IMR-90 (cell line): ENCODE measurements around the gene DHRSX. TPM values are rescaled to one million over a fixed set of nuclear protein-coding genes. Genes with fewer than 3 reads are reported as not detected.

ENCODE experiments used
- ATAC-seq: fragments of 200-7000 bp; cut with Tn5 transposase; 2 replicates; pipeline ENCODE4 v1.9.1; 2020; ENCODE audit warnings: low read depth, mild to moderate bottlenecking, moderate library complexity
- BruUV-seq: library from RNA; stranded (reverse); fragments of 400-500 nt; replicated peaks from 2 replicates; lab custom pipeline; 2021; lab: Mats Ljungman, UMichigan
- CTCF ChIA-PET: fragments of 300-600 bp; formaldehyde crosslinking; extraction: SDS; loops from one replicate; lab custom pipeline; 2021; ENCODE audit warnings: antibody characterized with exemption; lab: Yijun Ruan, JAX
- POLR2A ChIA-PET: fragments of 300-600 bp; sonication (Branson Sonifier 250); formaldehyde crosslinking; loops from one replicate; lab custom pipeline; 2022; ENCODE audit warnings: antibody characterized with exemption; ENCODE audit not compliant: unreplicated experiment; lab: Charles Lee
- DNase-seq: peaks from one replicate; pipeline ENCODE4 v3.0.0; 2013
- H2AFZ ChIP-seq: replicated peaks from 2 replicates; pipeline ENCODE3; 2013; ENCODE audit warnings: low read length, mild to moderate bottlenecking; ENCODE audit not compliant: poor library complexity
- H2AK5ac ChIP-seq: 2 replicates; pipeline ENCODE4 v1.6.1; 2013; ENCODE audit warnings: low read depth, low read length, inconsistent platforms
- H2AK9ac ChIP-seq: replicated peaks from 2 replicates; pipeline ENCODE3; 2013; ENCODE audit warnings: mild to moderate bottlenecking, low read depth, low read length, moderate library complexity; ENCODE audit not compliant: poor library complexity
- H2BK120ac ChIP-seq: 2 replicates; pipeline ENCODE4 v1.6.1; 2013; ENCODE audit warnings: low read depth, low read length, inconsistent platforms
- H2BK15ac ChIP-seq: 3 replicates; pipeline ENCODE4 v1.6.1; 2013; ENCODE audit warnings: low read depth, low read length, inconsistent platforms
- H2BK20ac ChIP-seq: 2 replicates; pipeline ENCODE4 v1.6.1; 2013; ENCODE audit warnings: low read depth, mild to moderate bottlenecking, inconsistent platforms, low read length, moderate library complexity
- H2BK5ac ChIP-seq: 2 replicates; pipeline ENCODE4 v1.6.1; 2013; ENCODE audit warnings: mild to moderate bottlenecking, low read depth, low read length, inconsistent platforms; ENCODE audit not compliant: poor library complexity, severe bottlenecking
- H3K14ac ChIP-seq: replicated peaks from 2 replicates; pipeline ENCODE4 v1.6.1; 2013; ENCODE audit warnings: low read depth, low read length, inconsistent platforms
- H3K18ac ChIP-seq: 2 replicates; pipeline ENCODE4 v1.6.1; 2013; ENCODE audit warnings: low read depth, low read length, control low read depth
- H3K23ac ChIP-seq: 2 replicates; pipeline ENCODE4 v1.6.1; 2013; ENCODE audit warnings: low read depth, low read length, inconsistent platforms
- H3K27ac ChIP-seq: 2 replicates; pipeline ENCODE4 v1.5.1; 2013; ENCODE audit warnings: mild to moderate bottlenecking, control low read depth, low read length; ENCODE audit not compliant: insufficient read depth
- H3K27me3 ChIP-seq: 2 replicates; pipeline ENCODE4 v1.6.1; 2013; ENCODE audit warnings: low read length; ENCODE audit not compliant: control insufficient read depth, insufficient read depth
- H3K36me3 ChIP-seq: 2 replicates; pipeline ENCODE4 v1.6.1; 2013; ENCODE audit warnings: low read length, mixed read lengths; ENCODE audit not compliant: control insufficient read depth, insufficient read depth
- H3K4ac ChIP-seq: 2 replicates; pipeline ENCODE4 v1.6.1; 2013; ENCODE audit warnings: low read depth, low read length, inconsistent platforms
- H3K4me1 ChIP-seq: 2 replicates; pipeline ENCODE4 v1.6.1; 2013; ENCODE audit warnings: low read length, mixed read lengths; ENCODE audit not compliant: control insufficient read depth, insufficient read depth
- H3K4me2 ChIP-seq: 2 replicates; pipeline ENCODE4 v1.6.1; 2013; ENCODE audit warnings: low read depth, mild to moderate bottlenecking, control low read depth, low read length, moderate library complexity
- H3K4me3 ChIP-seq: 2 replicates; pipeline ENCODE4 v1.5.1; 2013; ENCODE audit warnings: low read depth, mild to moderate bottlenecking, control low read depth, low read length, moderate library complexity; ENCODE audit not compliant: insufficient read depth
- H3K56ac ChIP-seq: 2 replicates; pipeline ENCODE4 v1.6.1; 2013; ENCODE audit warnings: low read length, inconsistent platforms; ENCODE audit not compliant: insufficient read depth; ENCODE audit errors: extremely low read depth
- H3K79me1 ChIP-seq, 2 experiments: 2 replicates each; pipeline ENCODE4 v1.6.1; 2013; ENCODE audit warnings: low read length in 2 of 2, inconsistent platforms in 1 of 2, low read depth in 1 of 2
- H3K9ac ChIP-seq: 2 replicates; pipeline ENCODE4 v1.6.1; 2013; ENCODE audit warnings: low read depth, low read length, control low read depth
- H3K9me1 ChIP-seq: 2 replicates; pipeline ENCODE4 v1.6.1; 2013; ENCODE audit warnings: low read length, inconsistent platforms; ENCODE audit not compliant: insufficient read depth
- H3K9me3 ChIP-seq: 2 replicates; pipeline ENCODE4 v1.6.1; 2013; ENCODE audit warnings: low read length; ENCODE audit not compliant: control insufficient read depth, insufficient read depth
- H4K20me1 ChIP-seq: 2 replicates; pipeline ENCODE4 v1.6.1; 2013; ENCODE audit warnings: low read length, inconsistent platforms; ENCODE audit not compliant: insufficient read depth
- H4K5ac ChIP-seq: 2 replicates; pipeline ENCODE4 v1.6.1; 2013; ENCODE audit warnings: mild to moderate bottlenecking, low read depth, low read length, control low read depth
- H4K8ac ChIP-seq, 2 experiments: 2 replicates each; pipeline ENCODE4 v1.6.1; 2013; ENCODE audit warnings: low read depth in 2 of 2, low read length in 2 of 2, control low read depth in 1 of 2, inconsistent platforms in 1 of 2
- H4K91ac ChIP-seq: 2 replicates; pipeline ENCODE4 v1.6.1; 2013; ENCODE audit warnings: low read depth, low read length, inconsistent platforms; ENCODE audit not compliant: insufficient read depth
- BHLHE40 ChIP-seq: fragments of 150-350 bp; IDR thresholded peaks from 2 replicates; pipeline ENCODE4 v1.6.1; 2016; ENCODE audit warnings: mild to moderate bottlenecking, low read depth, low read length
- CEBPB ChIP-seq: IDR thresholded peaks from 2 replicates; pipeline ENCODE4 v1.6.1; 2012; ENCODE audit warnings: low read depth, low read length, improper control_type of control experiment
- CHD1 ChIP-seq: IDR thresholded peaks from 2 replicates; pipeline ENCODE4 v1.6.1; 2012; ENCODE audit warnings: low read depth, low read length, improper control_type of control experiment
- CTCF ChIP-seq: conservative IDR thresholded peaks from 2 replicates; pipeline ENCODE4 v1.5.1; 2012; ENCODE audit warnings: mild to moderate bottlenecking, low read depth, low read length, improper control_type of control experiment
- FOS ChIP-seq: fragments of 150-350 bp; IDR thresholded peaks from 2 replicates; pipeline ENCODE4 v1.6.1; 2016; ENCODE audit warnings: low read depth, low read length
- MAZ ChIP-seq: IDR thresholded peaks from 2 replicates; pipeline ENCODE4 v1.6.1; 2012; ENCODE audit warnings: low read depth, mild to moderate bottlenecking, low read length, improper control_type of control experiment, moderate library complexity, borderline replicate concordance
- MXI1 ChIP-seq: IDR thresholded peaks from 2 replicates; pipeline ENCODE4 v1.6.1; 2012; ENCODE audit warnings: low read depth, mild to moderate bottlenecking, low read length, moderate library complexity, borderline replicate concordance
- NFE2L2 ChIP-seq: fragments of 150-350 bp; IDR thresholded peaks from 2 replicates; pipeline ENCODE4 v1.6.1; 2016; ENCODE audit warnings: low read depth, mild to moderate bottlenecking, low read length
- POLR2A ChIP-seq: IDR thresholded peaks from 2 replicates; pipeline ENCODE4 v1.6.1; 2012; ENCODE audit warnings: mild to moderate bottlenecking, low read depth, low read length
- RCOR1 ChIP-seq: IDR thresholded peaks from 2 replicates; pipeline ENCODE4 v1.6.1; 2012; ENCODE audit warnings: mild to moderate bottlenecking, low read length, improper control_type of control experiment; ENCODE audit not compliant: insufficient replicate concordance
- RFX5 ChIP-seq: IDR thresholded peaks from 2 replicates; pipeline ENCODE4 v1.8.0; 2012; ENCODE audit warnings: low read depth, mild to moderate bottlenecking, low read length, moderate library complexity
- SMC3 ChIP-seq: fragments of 150-350 bp; IDR thresholded peaks from 2 replicates; pipeline ENCODE4 v1.6.1; 2016; ENCODE audit warnings: low read depth, mild to moderate bottlenecking, antibody characterized with exemption, low read length, moderate library complexity
- USF2 ChIP-seq: fragments of 150-350 bp; IDR thresholded peaks from 2 replicates; pipeline ENCODE4 v1.6.1; 2017; ENCODE audit warnings: mild to moderate bottlenecking, antibody characterized with exemption, low read length, low read depth
- WGBS, 2 experiments: methylation state at CpG; one replicate each; pipeline versions ENCODE4 v1.1.5 to v1.1.7; 2013; ENCODE audit warnings: missing lambda C conversion rate in 2 of 2; ENCODE audit not compliant: insufficient read length in 1 of 2; ENCODE audit errors: extremely low coverage in 2 of 2; 5-methylcytosine and 5-hydroxymethylcytosine counted together
- dilution Hi-C: fragments of 300-500 bp; cut with HindIII; formaldehyde crosslinking; loops from one replicate; pipeline ENCODE4 v1.14.3; 2018; ENCODE audit warnings: low sequenced_read_pairs; ENCODE audit not compliant: unreplicated experiment
- in situ Hi-C: fragments of 300-500 bp; cut with MboI; formaldehyde crosslinking; loops from 3 replicates; pipeline ENCODE4 v1.14.3; 2019; ENCODE audit warnings: low sequenced_read_pairs, inconsistent platforms, mixed read lengths
- intact Hi-C: fragments of 100-400 bp; cut with micrococcal nuclease; formaldehyde crosslinking; loops from 2 replicates; pipeline ENCODE4 v1.10.0; 2022
- polyA plus RNA-seq, 3 experiments: library from polyadenylated mRNA; depleted of rRNA; stranded (reverse); fragments of >200 nt; gene quantifications; 2 replicates each; pipeline ENCODE4 v1.2.3, GENCODE V29; 2012; ENCODE audit warnings: low replicate concordance in 1 of 3
- total RNA-seq: library from RNA; depleted of rRNA; stranded (reverse); fragments of >200 nt; gene quantifications from 2 replicates; pipeline ENCODE4 v1.2.3, GENCODE V29; 2012
- TF ChIP-seq, protein P1 (sequence below): fragments of 150-350 bp; IDR thresholded peaks from 2 replicates; pipeline ENCODE4 v1.6.1; 2016; ENCODE audit warnings: low read depth, mild to moderate bottlenecking, low read length, moderate library complexity, borderline replicate concordance

Gene DHRSX
- total and polyA plus RNA-seq, 2 of the 4 experiments (the other 2 are of a cell fraction): 26.2 to 38.0 TPM

DNA sequence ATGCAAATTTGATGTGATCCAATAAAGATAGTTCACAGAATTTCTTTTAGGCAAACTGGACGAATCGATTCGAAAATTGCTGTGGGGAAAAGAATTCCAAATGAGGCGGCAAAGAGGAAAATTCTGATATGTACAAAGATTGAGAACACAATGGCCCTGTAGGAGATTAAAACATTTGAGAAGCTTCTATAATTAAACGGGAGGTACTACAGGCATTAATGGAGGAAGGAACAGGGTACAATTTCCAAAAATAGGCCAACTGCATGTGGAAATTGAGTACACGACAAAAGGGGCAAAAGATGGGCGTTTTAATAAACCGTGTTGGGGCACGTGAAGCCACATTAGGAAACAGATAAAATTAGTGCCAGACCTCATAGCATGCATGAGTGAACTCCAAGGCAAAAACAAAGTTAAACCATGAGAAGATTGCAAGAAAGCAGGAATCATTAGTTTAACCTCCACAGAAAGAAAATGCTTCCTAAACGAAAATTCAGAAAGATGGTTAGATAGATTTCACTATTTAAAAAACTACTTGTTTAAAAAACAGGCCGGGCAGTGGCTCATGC, 68.4 kb downstream of the DHRSX start:
- no peak overlapping the region for H3K14ac ChIP-seq
- no peak overlapping the region for H3K27ac ChIP-seq
- H3K4ac ChIP-seq: no peak overlapping the region
- H2BK5ac ChIP-seq: no peak overlapping the region
- in situ Hi-C loops: no loop called here
- H4K5ac ChIP-seq: no peak overlapping the region
- no peak overlapping the region for H3K9ac ChIP-seq
- H4K8ac ChIP-seq: no peak overlapping the region
- no peak overlapping the region for H2AFZ ChIP-seq
- no peak overlapping the region for H2BK20ac ChIP-seq
- no TSS peak for BruUV-seq
- peaks cover 4 to 8% of the 10 kb centered on the region in 2 experiments; a peak in 3 of 4 replicates for H3K79me1 ChIP-seq
- 94% methylated on average over 9 of the region's 11 CpGs; no CpG with 5 or more reads in 1 of the 2 experiments for WGBS, 2 experiments
- H3K4me3 ChIP-seq: no peak overlapping the region
- no peak overlapping the region for H3K4me2 ChIP-seq
- TF ChIP-seq MXI1: no peak
- TF ChIP-seq MAZ: no peak
- no peak for TF ChIP-seq SMC3
- TF ChIP-seq, protein P1, sequence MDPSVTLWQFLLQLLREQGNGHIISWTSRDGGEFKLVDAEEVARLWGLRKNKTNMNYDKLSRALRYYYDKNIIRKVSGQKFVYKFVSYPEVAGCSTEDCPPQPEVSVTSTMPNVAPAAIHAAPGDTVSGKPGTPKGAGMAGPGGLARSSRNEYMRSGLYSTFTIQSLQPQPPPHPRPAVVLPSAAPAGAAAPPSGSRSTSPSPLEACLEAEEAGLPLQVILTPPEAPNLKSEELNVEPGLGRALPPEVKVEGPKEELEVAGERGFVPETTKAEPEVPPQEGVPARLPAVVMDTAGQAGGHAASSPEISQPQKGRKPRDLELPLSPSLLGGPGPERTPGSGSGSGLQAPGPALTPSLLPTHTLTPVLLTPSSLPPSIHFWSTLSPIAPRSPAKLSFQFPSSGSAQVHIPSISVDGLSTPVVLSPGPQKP: no peak
- no peak for TF ChIP-seq RFX5
- TF ChIP-seq FOS: no peak
- no peak for TF ChIP-seq POLR2A
- no peak for TF ChIP-seq CEBPB
- no peak for TF ChIP-seq BHLHE40
- TF ChIP-seq USF2: no peak
- TF ChIP-seq NFE2L2: no peak
- TF ChIP-seq CTCF: no peak
- no peak for TF ChIP-seq RCOR1
- TF ChIP-seq CHD1: no peak
- H3K56ac ChIP-seq: no peak overlapping the region
- no peaks in the 10 kb centered on the region for H3K4me1 ChIP-seq
- no peak overlapping the region for H3K23ac ChIP-seq
- no peak overlapping the region for H2AK5ac ChIP-seq
- POLR2A ChIA-PET: no interaction called here
- no peak overlapping the region for H2BK15ac ChIP-seq
- no peaks in the 10 kb centered on the region for H3K9me1 ChIP-seq
- no peak for ATAC-seq
- no peaks in the 10 kb centered on the region for H3K27me3 ChIP-seq
- H3K18ac ChIP-seq: no peak overlapping the region
- DNase-seq: no peak
- intact Hi-C loops: no loop called here
- H3K36me3 ChIP-seq: peaks cover 12% of the 10 kb centered on the region
- dilution Hi-C loops: no loop called here
- H2AK9ac ChIP-seq: no peak overlapping the region
- no peaks in the 10 kb centered on the region for H3K9me3 ChIP-seq
- CTCF ChIA-PET: no interaction called here
- H4K91ac ChIP-seq: no peak overlapping the region
- H2BK120ac ChIP-seq: no peak overlapping the region
- no peaks in the 10 kb centered on the region for H4K20me1 ChIP-seq
